Measurements from ENCODE around the gene MIOS.

Gene MIOS

GRCh38 chr7:7519528-7519927 is 47.2 kb upstream of the MIOS start:
- no peaks in the 10 kb centered on the region for H4K20me1 ChIP-seq (ENCODE audit: control insufficient read depth, insufficient read depth, low read depth, low read length)
- H3K79me2 ChIP-seq (ENCODE audit: control insufficient read depth, low read length): no peaks in the 10 kb centered on the region
- no peaks in the 10 kb centered on the region for H3K9me2 ChIP-seq (replicated peaks; ENCODE audit: control insufficient read depth, low read length)
- no peak overlapping the region for H3K27ac ChIP-seq (ENCODE audit: low read depth, low read length)
- no peak overlapping the region for H3K4me3 ChIP-seq (ENCODE audit: low read length)
- no peaks in the 10 kb centered on the region for H3K9me3 ChIP-seq (ENCODE audit: control insufficient read depth, insufficient read depth, low read length)
- no peak overlapping the region for H3K4me2 ChIP-seq (ENCODE audit: low read length)
- H3F3A ChIP-seq (ENCODE audit: control insufficient read depth, insufficient read depth): no peaks in the 10 kb centered on the region
- peaks cover 4% of the 10 kb centered on the region; the same call in 1 of the 2 replicates for H3K27me3 ChIP-seq (ENCODE audit: control insufficient read depth, low read length)
- no peaks in the 10 kb centered on the region for H3K36me3 ChIP-seq (ENCODE audit: control insufficient read depth, low read length)
- H3K4me1 ChIP-seq (ENCODE audit: control insufficient read depth, low read length): no peaks in the 10 kb centered on the region
- TF ChIP-seq, protein P1, sequence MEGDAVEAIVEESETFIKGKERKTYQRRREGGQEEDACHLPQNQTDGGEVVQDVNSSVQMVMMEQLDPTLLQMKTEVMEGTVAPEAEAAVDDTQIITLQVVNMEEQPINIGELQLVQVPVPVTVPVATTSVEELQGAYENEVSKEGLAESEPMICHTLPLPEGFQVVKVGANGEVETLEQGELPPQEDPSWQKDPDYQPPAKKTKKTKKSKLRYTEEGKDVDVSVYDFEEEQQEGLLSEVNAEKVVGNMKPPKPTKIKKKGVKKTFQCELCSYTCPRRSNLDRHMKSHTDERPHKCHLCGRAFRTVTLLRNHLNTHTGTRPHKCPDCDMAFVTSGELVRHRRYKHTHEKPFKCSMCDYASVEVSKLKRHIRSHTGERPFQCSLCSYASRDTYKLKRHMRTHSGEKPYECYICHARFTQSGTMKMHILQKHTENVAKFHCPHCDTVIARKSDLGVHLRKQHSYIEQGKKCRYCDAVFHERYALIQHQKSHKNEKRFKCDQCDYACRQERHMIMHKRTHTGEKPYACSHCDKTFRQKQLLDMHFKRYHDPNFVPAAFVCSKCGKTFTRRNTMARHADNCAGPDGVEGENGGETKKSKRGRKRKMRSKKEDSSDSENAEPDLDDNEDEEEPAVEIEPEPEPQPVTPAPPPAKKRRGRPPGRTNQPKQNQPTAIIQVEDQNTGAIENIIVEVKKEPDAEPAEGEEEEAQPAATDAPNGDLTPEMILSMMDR (IDR thresholded peaks at IDR 0.05; ENCODE audit: low read depth, low read length, poor library complexity, severe bottlenecking): no peak
- TF ChIP-seq EZH2phosphoT487 (IDR thresholded peaks at IDR 0.05; ENCODE audit: borderline replicate concordance, low read length): no peak

DNA sequence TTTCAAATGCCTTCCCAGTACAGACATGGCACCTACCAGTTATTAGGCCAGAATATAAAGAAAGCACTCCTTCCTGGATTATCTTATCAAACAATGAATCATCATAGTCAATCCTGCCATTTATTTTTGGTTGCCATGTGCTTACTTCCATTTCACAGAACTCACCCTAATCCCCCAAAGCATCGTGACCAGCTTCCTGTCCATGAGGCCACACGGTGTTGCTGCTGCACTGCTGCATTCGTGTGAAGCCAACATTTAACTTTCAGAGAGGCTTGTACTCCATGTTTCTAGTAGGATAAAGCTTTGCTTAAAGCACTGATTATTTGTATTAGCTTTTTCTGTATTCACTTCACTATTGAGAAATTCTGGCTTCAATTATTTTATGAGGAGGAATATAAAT is 45.4 kb upstream of the MIOS start:
- H4K20me1 ChIP-seq (ENCODE audit: control insufficient read depth, insufficient read depth, low read depth, low read length): no peaks in the 10 kb centered on the region
- no peak for TF ChIP-seq EZH2phosphoT487 (IDR thresholded peaks at IDR 0.05; ENCODE audit: borderline replicate concordance, low read length)
- TF ChIP-seq, protein P1 (IDR thresholded peaks at IDR 0.05; ENCODE audit: low read depth, low read length, poor library complexity, severe bottlenecking): no peak
- H3K27ac ChIP-seq (ENCODE audit: low read depth, low read length): no peak overlapping the region
- H3K36me3 ChIP-seq (ENCODE audit: control insufficient read depth, low read length): no peaks in the 10 kb centered on the region
- H3K4me1 ChIP-seq (ENCODE audit: control insufficient read depth, low read length): no peaks in the 10 kb centered on the region
- no peak overlapping the region for H3K4me2 ChIP-seq (ENCODE audit: low read length)
- no peaks in the 10 kb centered on the region for H3K79me2 ChIP-seq (ENCODE audit: control insufficient read depth, low read length)
- H3F3A ChIP-seq (ENCODE audit: control insufficient read depth, insufficient read depth): no peaks in the 10 kb centered on the region
- no peaks in the 10 kb centered on the region for H3K9me3 ChIP-seq (ENCODE audit: control insufficient read depth, insufficient read depth, low read length)
- no peaks in the 10 kb centered on the region for H3K9me2 ChIP-seq (replicated peaks; ENCODE audit: control insufficient read depth, low read length)
- peaks cover under 1% of the 10 kb centered on the region; the same call in 1 of the 2 replicates for H3K27me3 ChIP-seq (ENCODE audit: control insufficient read depth, low read length)
- H3K4me3 ChIP-seq (ENCODE audit: low read length): no peak overlapping the region

- no peaks in the 10 kb centered on the region for H3K4me1 ChIP-seq (ENCODE audit: control insufficient read depth, low read length)
- no peaks in the 10 kb centered on the region for H3K36me3 ChIP-seq (ENCODE audit: control insufficient read depth, low read length)
- H3K27me3 ChIP-seq (ENCODE audit: control insufficient read depth, low read length): no peaks in the 10 kb centered on the region; the same call in 1 of the 2 replicates
- TF ChIP-seq, protein P1 (IDR thresholded peaks at IDR 0.05; ENCODE audit: low read depth, low read length, poor library complexity, severe bottlenecking): no peak
- TF ChIP-seq EZH2phosphoT487 (IDR thresholded peaks at IDR 0.05; ENCODE audit: borderline replicate concordance, low read length): no peak
- H3K79me2 ChIP-seq (ENCODE audit: control insufficient read depth, low read length): no peaks in the 10 kb centered on the region
- H3K9me2 ChIP-seq (replicated peaks; ENCODE audit: control insufficient read depth, low read length): no peaks in the 10 kb centered on the region
- H3K27ac ChIP-seq (ENCODE audit: low read depth, low read length): no peak overlapping the region
- H3K4me2 ChIP-seq (ENCODE audit: low read length): no peak overlapping the region
- no peaks in the 10 kb centered on the region for H4K20me1 ChIP-seq (ENCODE audit: control insufficient read depth, insufficient read depth, low read depth, low read length)
- H3F3A ChIP-seq (ENCODE audit: control insufficient read depth, insufficient read depth): no peaks in the 10 kb centered on the region
- no peaks in the 10 kb centered on the region for H3K9me3 ChIP-seq (ENCODE audit: control insufficient read depth, insufficient read depth, low read length)
- H3K4me3 ChIP-seq (ENCODE audit: low read length): no peak overlapping the region
These were observed 44.3 kb upstream of the MIOS start for GRCh38 chr7:7522421-7522820.

Data from DOHH2 (cell line).